OCI-LY1 (cell line): ENCODE data around the gene BTRC.

Experiments used
- EZH2 ChIP-seq: fragments of 200-600 bp; sonication (generic), shearing (Covaris generic); IDR thresholded peaks from 2 replicates; pipeline ENCODE4 v1.8.0; 2017; ENCODE audit warnings: borderline replicate concordance, mixed run types, mild to moderate bottlenecking, antibody characterized with exemption, low read length, moderate library complexity, mixed read lengths
- TF ChIP-seq, protein P1 (sequence below): fragments of 200-600 bp; sonication (generic), shearing (Covaris generic); IDR thresholded peaks from 2 replicates; pipeline ENCODE4 v1.5.1; 2017; ENCODE audit warnings: mild to moderate bottlenecking, antibody characterized with exemption, low read length, moderate library complexity, mixed read lengths

DNA sequence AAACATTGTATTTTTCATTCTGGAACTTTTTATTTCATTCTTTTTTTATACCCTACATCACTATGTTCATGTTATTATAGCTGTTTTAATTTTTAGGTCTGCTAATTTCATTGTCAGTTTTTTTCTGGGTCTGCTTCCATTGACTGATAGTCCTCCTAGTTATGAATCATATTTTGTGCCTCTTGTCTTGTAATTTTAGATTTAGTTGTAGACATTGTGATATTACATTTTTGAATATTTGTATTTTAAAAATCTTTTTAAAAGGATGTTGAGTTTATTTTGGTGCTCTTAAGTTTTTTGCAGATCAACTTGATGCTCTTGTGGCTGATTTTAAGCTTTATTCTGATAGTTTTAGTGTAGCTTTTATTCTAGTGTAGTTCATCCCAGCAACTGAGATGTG is 57.6 kb downstream of the BTRC start:
- TF ChIP-seq, protein P1, sequence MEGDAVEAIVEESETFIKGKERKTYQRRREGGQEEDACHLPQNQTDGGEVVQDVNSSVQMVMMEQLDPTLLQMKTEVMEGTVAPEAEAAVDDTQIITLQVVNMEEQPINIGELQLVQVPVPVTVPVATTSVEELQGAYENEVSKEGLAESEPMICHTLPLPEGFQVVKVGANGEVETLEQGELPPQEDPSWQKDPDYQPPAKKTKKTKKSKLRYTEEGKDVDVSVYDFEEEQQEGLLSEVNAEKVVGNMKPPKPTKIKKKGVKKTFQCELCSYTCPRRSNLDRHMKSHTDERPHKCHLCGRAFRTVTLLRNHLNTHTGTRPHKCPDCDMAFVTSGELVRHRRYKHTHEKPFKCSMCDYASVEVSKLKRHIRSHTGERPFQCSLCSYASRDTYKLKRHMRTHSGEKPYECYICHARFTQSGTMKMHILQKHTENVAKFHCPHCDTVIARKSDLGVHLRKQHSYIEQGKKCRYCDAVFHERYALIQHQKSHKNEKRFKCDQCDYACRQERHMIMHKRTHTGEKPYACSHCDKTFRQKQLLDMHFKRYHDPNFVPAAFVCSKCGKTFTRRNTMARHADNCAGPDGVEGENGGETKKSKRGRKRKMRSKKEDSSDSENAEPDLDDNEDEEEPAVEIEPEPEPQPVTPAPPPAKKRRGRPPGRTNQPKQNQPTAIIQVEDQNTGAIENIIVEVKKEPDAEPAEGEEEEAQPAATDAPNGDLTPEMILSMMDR, result no peak
- TF ChIP-seq EZH2, result no peak
